Smooth muscle cell (in vitro differentiated cells): Measurements from ENCODE around the gene PHKB. TPM values are rescaled to one million over a fixed set of nuclear protein-coding genes. Genes with fewer than 3 reads are reported as not detected.

ENCODE experiments used
- DNase-seq: peaks from one replicate; lab custom pipeline; 2025; ENCODE audit not compliant: unreplicated experiment; lab: John Stamatoyannopoulos, UW
- H2AFZ ChIP-seq: fragments of 200-600 bp; sonication (generic); 2 replicates; pipeline ENCODE4 v1.6.0; 2016; ENCODE audit warnings: antibody characterized with exemption, low read depth, mild to moderate bottlenecking
- H3F3A ChIP-seq: fragments of 200-600 bp; sonication (generic); 2 replicates; pipeline ENCODE4 v1.6.0; 2017; ENCODE audit warnings: antibody characterized with exemption, low read depth
- H3K27ac ChIP-seq: fragments of 200-600 bp; sonication (generic); 2 replicates; pipeline ENCODE4 v1.5.1; 2016; ENCODE audit warnings: low read depth, mild to moderate bottlenecking
- H3K27me3 ChIP-seq: fragments of 200-600 bp; sonication (generic); 2 replicates; pipeline ENCODE4 v1.6.1; 2016; ENCODE audit warnings: low read depth, mild to moderate bottlenecking
- H3K36me3 ChIP-seq: fragments of 200-600 bp; sonication (generic); 2 replicates; pipeline ENCODE4 v1.5.1; 2016; ENCODE audit warnings: low read depth
- H3K4me1 ChIP-seq: fragments of 200-600 bp; sonication (generic); 2 replicates; pipeline ENCODE4 v1.5.1; 2016; ENCODE audit warnings: low read depth
- H3K4me2 ChIP-seq: fragments of 200-600 bp; sonication (generic); 2 replicates; pipeline ENCODE4 v1.6.0; 2016; ENCODE audit warnings: mild to moderate bottlenecking
- H3K4me3 ChIP-seq: fragments of 200-600 bp; sonication (generic); 2 replicates; pipeline ENCODE4 v1.5.1; 2016; ENCODE audit warnings: mild to moderate bottlenecking
- H3K79me2 ChIP-seq: fragments of 200-600 bp; sonication (generic); 2 replicates; pipeline ENCODE4 v1.6.0; 2016; ENCODE audit warnings: low read depth, mild to moderate bottlenecking
- H3K9ac ChIP-seq: fragments of 200-600 bp; sonication (generic); 2 replicates; pipeline ENCODE4 v1.6.0; 2016; ENCODE audit warnings: low read depth
- H3K9me3 ChIP-seq: fragments of 200-600 bp; sonication (generic); replicated peaks from 2 replicates; pipeline ENCODE4 v1.5.1; 2016; ENCODE audit warnings: low read depth
- H4K20me1 ChIP-seq: fragments of 200-600 bp; sonication (generic); 2 replicates; pipeline ENCODE4 v1.6.0; 2016; ENCODE audit warnings: low read depth
- CTCF ChIP-seq: fragments of 200-600 bp; sonication (generic); IDR thresholded peaks from 2 replicates; pipeline ENCODE4 v1.5.1; 2017; ENCODE audit warnings: borderline replicate concordance, mild to moderate bottlenecking, antibody characterized with exemption; ENCODE audit not compliant: insufficient read depth, poor library complexity, severe bottlenecking
- WGBS: methylation state at CpG from one replicate; pipeline ENCODE4 v1.1.7; 2016; ENCODE audit warnings: low lambda C conversion rate; 5-methylcytosine and 5-hydroxymethylcytosine counted together
- polyA plus RNA-seq: library from polyadenylated mRNA; unstranded; fragments of >200 nt; fragmentation: Nextera tagmentation; extraction: Ambion mirVana; gene quantifications from 2 replicates; pipeline ENCODE4 v1.2.1, GENCODE V29; 2016
- total RNA-seq: library from RNA; depleted of rRNA; stranded (reverse); fragments of >200 nt; gene quantifications from 2 replicates; pipeline ENCODE4 v1.2.3, GENCODE V29; 2014

Gene PHKB
- total and polyA plus RNA-seq, 2 experiments from 2014 or later: 11.4 to 30.3 TPM

GRCh38 chr16:47499700-47500264, 38.7 kb downstream of the PHKB start:
- H3K4me3 ChIP-seq: no peak overlapping the region
- no peak overlapping the region for H3K27ac ChIP-seq
- 96% methylated on average over 9 of the region's 9 CpGs for WGBS
- no peaks in the 10 kb centered on the region for H3K4me1 ChIP-seq
- no peak for DNase-seq
- H3K79me2 ChIP-seq: peaks cover 3% of the 10 kb centered on the region
- no peak overlapping the region for H2AFZ ChIP-seq
- no peaks in the 10 kb centered on the region for H3K9me3 ChIP-seq
- H3F3A ChIP-seq: no peaks in the 10 kb centered on the region
- TF ChIP-seq CTCF: no peak
- H3K36me3 ChIP-seq: peaks cover 18% of the 10 kb centered on the region
- H3K9ac ChIP-seq: no peak overlapping the region
- H4K20me1 ChIP-seq: no peaks in the 10 kb centered on the region
- no peak overlapping the region for H3K4me2 ChIP-seq
- H3K27me3 ChIP-seq: no peaks in the 10 kb centered on the region

GRCh38 chr16:47503936-47504335, 42.8 kb downstream of the PHKB start:
- Histone ChIP-seq H3K4me1 (no peaks in the 10 kb centered on the region), H3K9ac (no peak overlapping the region), H3K27ac (no peak overlapping the region), H3K9me3 (no peaks in the 10 kb centered on the region), H3F3A (no peaks in the 10 kb centered on the region), H3K79me2 (no peaks in the 10 kb centered on the region), H3K4me3 (no peak overlapping the region), H2AFZ (no peak overlapping the region), H3K36me3 (peaks cover 14% of the 10 kb centered on the region), H4K20me1 (no peaks in the 10 kb centered on the region), H3K27me3 (no peaks in the 10 kb centered on the region), H3K4me2 (no peak overlapping the region)
- TF ChIP-seq CTCF: no peak
- 95% methylated on average over 1 of the region's 1 CpG for WGBS
- DNase-seq: no peak

- no peaks in the 10 kb centered on the region for H3K79me2 ChIP-seq
Measured at GRCh38 chr16:47504599-47504998, 43.5 kb downstream of the PHKB start.

More at GRCh38 chr16:47504599-47504998, 43.5 kb downstream of the PHKB start:
- H3K4me1 ChIP-seq: no peaks in the 10 kb centered on the region
- no peak overlapping the region for H3K4me2 ChIP-seq
- peaks cover 8% of the 10 kb centered on the region for H3K36me3 ChIP-seq
- no peaks in the 10 kb centered on the region for H4K20me1 ChIP-seq
- no peak for TF ChIP-seq CTCF
- 99% methylated on average over 7 of the region's 7 CpGs for WGBS
- H2AFZ ChIP-seq: no peak overlapping the region
- no peak overlapping the region for H3K9ac ChIP-seq
- H3K9me3 ChIP-seq: no peaks in the 10 kb centered on the region
- no peaks in the 10 kb centered on the region for H3F3A ChIP-seq
- no peak for DNase-seq
- no peak overlapping the region for H3K27ac ChIP-seq
- no peak overlapping the region for H3K4me3 ChIP-seq
- no peaks in the 10 kb centered on the region for H3K27me3 ChIP-seq
